ENCODE results near the gene CADM1.

- TF ChIP-seq CTCF (IDR thresholded peaks at IDR 0.05; ENCODE audit: low read length): no peak
- no peak for TF ChIP-seq EZH2 (optimal IDR thresholded peaks at IDR 0.05; ENCODE audit: low read depth, low read length)
Observed at GRCh38 chr11:115208808-115209259, 295.4 kb downstream of the CADM1 start.
